ENCODE results near the gene AGR3.

DNA sequence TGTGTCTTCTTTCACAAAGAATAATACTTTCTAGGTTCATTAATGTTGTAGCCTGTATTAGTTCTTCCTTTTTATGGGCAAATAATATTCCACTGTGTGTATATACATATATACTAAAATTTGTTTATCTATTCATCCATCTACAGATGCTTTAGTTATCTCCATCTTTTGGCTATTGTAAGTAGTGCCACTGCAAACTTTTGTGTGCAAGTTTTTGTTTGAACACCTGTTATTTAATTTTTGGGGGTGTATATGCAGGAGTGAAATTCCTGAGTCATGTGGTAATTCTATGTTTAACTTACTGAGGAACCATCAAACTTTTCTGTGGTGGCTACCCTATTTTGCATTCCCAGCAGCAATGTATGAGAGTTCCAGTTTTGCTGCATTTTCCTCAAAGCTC is 37.7 kb upstream of the AGR3 start:
- TF ChIP-seq, protein P1, sequence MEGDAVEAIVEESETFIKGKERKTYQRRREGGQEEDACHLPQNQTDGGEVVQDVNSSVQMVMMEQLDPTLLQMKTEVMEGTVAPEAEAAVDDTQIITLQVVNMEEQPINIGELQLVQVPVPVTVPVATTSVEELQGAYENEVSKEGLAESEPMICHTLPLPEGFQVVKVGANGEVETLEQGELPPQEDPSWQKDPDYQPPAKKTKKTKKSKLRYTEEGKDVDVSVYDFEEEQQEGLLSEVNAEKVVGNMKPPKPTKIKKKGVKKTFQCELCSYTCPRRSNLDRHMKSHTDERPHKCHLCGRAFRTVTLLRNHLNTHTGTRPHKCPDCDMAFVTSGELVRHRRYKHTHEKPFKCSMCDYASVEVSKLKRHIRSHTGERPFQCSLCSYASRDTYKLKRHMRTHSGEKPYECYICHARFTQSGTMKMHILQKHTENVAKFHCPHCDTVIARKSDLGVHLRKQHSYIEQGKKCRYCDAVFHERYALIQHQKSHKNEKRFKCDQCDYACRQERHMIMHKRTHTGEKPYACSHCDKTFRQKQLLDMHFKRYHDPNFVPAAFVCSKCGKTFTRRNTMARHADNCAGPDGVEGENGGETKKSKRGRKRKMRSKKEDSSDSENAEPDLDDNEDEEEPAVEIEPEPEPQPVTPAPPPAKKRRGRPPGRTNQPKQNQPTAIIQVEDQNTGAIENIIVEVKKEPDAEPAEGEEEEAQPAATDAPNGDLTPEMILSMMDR (IDR thresholded peaks at IDR 0.05), result no peak
- TF ChIP-seq POLR2A (IDR thresholded peaks at IDR 0.05), result no peak
